HG03558 (cell line): ENCODE measurements around the gene ARHGEF7.

Experiments used
- ATAC-seq: cut with Tn5 transposase; IDR thresholded peaks from one replicate; pipeline ENCODE4 v1.9.1; 2021; ENCODE audit warnings: moderate number of reproducible peaks; ENCODE audit not compliant: unreplicated experiment; ENCODE audit errors: extremely low read depth

The ARHGEF7 gene

GRCh38 chr13:111095911-111096501, 19.1 kb upstream of the ARHGEF7 start:
- no peak for ATAC-seq

DNA sequence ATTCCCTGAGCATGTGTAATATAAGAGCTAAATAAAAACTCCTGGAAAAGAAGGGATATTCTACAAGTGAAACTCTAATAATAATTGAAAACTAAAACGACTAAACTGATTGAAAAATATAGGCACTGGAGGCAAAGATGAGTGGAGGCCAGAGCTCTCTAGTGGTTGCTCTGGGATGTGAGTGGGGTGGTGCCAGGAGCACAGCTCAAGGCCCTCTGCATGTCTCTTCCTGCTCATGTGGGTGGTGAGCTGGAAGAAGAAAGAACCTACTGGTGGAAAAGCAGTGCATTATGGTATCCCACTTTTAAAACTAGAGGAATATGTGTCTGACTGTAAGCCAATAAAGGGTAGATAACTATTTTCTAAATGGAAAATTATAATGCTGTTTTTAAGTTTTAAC, 15.8 kb upstream of the ARHGEF7 start:
- ATAC-seq, result no peak

DNA sequence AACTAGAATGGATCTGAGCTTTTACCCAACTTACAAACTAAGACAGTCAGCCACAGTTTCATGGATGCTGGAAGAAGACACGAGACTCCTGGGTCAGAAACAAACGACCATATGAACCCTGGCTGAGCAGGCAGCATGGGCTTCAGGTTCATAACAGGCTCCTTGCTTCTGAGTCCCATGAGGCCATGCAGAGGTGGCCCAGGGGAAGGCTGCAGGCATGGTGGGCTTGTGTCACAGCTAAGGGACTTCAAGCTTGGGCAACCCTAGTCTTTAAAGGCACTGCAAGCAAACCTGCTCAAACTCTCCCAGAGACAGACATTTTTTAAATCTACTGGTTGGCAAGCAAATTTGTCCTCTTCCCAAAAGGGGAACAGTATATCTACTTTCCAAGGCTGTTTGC, 5.1 kb upstream of the ARHGEF7 start:
- no peak for ATAC-seq

GRCh38 chr13:111111376-111111937, 3.7 kb upstream of the ARHGEF7 start:
- no peak for ATAC-seq

GRCh38 chr13:111112196-111112595, 2.9 kb upstream of the ARHGEF7 start:
- ATAC-seq, result no peak

- ATAC-seq, result no peak
These were observed 599 bp upstream of the ARHGEF7 start for GRCh38 chr13:111114362-111115060.

- ATAC-seq, result no peak
These were observed 933 bp downstream of the ARHGEF7 start for GRCh38 chr13:111115965-111116521.

GRCh38 chr13:111116856-111117255, 1.7 kb downstream of the ARHGEF7 start:
- no peak for ATAC-seq

- no peak for ATAC-seq
These were observed 2.2 kb downstream of the ARHGEF7 start for GRCh38 chr13:111117289-111117688.

DNA sequence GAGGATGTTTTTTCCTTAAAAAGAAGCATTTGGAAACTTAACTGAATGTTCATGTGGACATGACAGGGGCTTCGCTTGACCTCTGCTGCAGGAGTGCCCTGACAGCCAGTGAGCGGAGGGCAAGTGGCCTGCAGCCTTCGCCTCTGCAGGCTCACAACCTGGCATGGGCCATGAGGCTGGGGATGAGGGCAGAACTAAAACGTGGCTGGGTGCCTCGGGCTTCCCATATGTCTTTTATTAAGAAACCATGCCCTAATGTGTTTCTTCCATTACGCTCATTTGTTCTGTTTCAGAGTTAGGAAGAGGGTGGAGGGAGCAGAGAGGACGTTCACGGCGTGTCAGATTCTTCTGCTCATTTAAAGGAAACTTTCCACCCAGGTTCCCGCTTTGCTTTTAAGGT, 2.9 kb downstream of the ARHGEF7 start:
- ATAC-seq, result no peak

DNA sequence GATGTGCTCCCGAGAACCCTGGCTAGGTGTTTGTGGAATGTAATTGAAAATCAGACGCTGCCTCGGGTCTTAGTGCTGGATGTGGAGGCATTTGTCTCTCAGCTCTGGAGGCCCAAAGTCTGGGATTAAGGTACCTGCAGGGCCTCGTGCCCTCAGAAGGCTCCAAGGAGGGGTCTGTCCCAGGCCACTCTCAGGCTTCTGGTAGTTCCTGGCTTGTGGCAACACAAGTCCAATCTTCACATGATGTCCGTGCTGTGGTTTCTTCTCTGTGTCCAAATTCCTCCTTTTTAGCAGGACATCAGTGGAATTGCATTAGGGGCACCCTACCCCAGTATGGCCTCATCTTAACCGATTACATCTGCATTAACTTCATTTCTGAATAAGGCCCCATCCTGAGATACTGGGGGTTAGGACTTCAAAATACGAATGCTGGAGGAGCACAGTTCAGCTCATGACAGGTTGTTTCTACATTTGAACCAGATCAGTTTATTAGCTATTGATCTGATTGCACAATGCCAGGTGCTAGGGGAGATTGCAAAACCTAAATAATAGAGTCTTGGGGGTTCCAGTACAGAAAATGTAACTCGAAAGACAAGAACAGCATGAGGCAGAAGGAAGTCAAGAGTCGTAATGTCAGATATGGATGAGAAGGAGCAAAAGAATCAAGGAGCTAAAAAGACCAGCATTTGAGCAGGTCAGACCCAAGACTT, 3.9 kb downstream of the ARHGEF7 start:
- ATAC-seq, result no peak

GRCh38 chr13:111119966-111120365, 4.9 kb downstream of the ARHGEF7 start:
- no peak for ATAC-seq

GRCh38 chr13:111120422-111120821, 5.3 kb downstream of the ARHGEF7 start:
- no peak for ATAC-seq

DNA sequence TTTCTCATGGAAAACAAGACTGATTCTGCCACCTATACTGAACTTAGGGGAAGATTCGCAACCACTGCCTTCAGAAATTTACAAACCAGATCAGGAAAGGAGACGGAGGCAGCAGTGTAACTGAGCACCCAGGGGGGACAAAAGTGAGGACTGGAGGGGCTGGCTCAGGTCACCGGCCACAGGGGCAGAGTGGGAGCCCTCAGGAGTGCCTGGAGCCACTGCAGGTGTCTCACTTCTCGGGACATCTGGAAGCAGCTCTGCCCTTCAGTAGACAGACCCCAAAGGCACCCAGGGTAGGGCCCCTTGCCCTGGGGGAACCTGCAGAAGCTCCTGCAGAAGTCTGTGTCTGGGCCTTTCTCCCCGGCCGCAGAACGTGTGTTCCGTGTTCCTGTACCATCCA, 5.8 kb downstream of the ARHGEF7 start:
- no peak for ATAC-seq

- ATAC-seq, result no peak
These were observed 6.4 kb downstream of the ARHGEF7 start for GRCh38 chr13:111121506-111121905.

DNA sequence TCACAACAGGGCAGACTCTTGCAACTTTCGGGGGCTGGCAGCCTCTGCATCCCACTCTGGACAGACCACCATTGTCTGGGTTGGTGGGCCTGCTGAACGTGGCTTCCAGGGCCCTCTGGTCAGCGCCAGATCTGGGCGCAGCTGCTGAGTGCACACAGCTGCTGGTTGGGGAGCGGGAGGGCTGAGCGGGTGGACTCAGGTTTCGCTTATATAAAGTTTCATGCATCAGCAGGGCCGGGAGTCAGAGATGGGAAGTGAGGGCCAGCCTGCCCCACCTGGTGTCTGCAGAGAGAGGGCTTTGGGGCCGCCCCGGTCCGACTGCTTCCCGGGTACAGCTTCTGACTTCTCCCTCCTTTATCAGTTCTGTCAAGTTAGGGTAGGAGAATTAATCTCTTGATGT, 6.9 kb downstream of the ARHGEF7 start:
- ATAC-seq, result no peak

DNA sequence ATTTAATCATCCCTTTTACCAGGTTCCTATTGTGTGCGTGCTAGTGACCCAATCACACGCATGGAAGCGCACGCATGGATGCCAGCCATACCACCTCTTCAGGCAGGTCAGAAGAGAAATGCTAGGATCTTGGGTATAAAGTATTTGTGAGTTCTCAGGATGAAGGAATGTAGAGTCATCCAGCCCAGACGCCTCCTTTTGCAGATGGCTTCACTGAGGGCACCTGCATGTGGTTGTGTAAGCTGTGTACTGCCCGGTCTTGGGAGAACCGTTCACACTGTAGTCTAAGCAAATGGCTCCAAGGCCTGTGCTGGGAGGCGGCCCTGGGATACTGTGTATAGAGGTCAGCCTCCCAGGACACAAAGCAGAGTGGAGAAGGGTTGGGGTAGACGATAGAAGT, 7.5 kb downstream of the ARHGEF7 start:
- no peak for ATAC-seq

- ATAC-seq, result no peak
These were observed 8.1 kb downstream of the ARHGEF7 start for GRCh38 chr13:111123221-111123620.

- no peak for ATAC-seq
These were observed 8.5 kb downstream of the ARHGEF7 start for GRCh38 chr13:111123649-111124048.

- no peak for ATAC-seq
These were observed 11.4 kb downstream of the ARHGEF7 start for GRCh38 chr13:111126509-111126908.
